Lung (tissue), 12 donors: ENCODE measurements around the gene MYBL2. TPM values are rescaled to one million over a fixed set of nuclear protein-coding genes. Genes with fewer than 3 reads are reported as not detected.

Source experiments
- ATAC-seq: fragments of 200-7000 bp; cut with Tn5 transposase; one replicate; pipeline ENCODE4 v1.9.1; 2020; ENCODE audit warnings: moderate number of reproducible peaks; ENCODE audit not compliant: insufficient read depth, low FRiP score
- DNase-seq, 3 donors: peaks; one replicate each; pipeline ENCODE4 v3.0.0-alpha.2; 2013 to 2017
- H3K27ac ChIP-seq, 2 donors: one replicate each; pipeline ENCODE4 v1.5.1; 2013; ENCODE audit warnings: mild to moderate bottlenecking in 2 of 2, moderate library complexity in 2 of 2, control low read depth in 1 of 2, inconsistent platforms in 1 of 2, low read depth in 1 of 2, low read length in 1 of 2
- H3K27me3 ChIP-seq, 3 donors: one replicate each; pipeline ENCODE4 v1.5.1; 2013; ENCODE audit warnings: low read length in 2 of 3; ENCODE audit not compliant: control insufficient read depth in 3 of 3, insufficient read depth in 3 of 3
- H3K36me3 ChIP-seq, 4 donors: one replicate each; pipeline ENCODE4 v1.5.1; 2013; ENCODE audit warnings: low read length in 4 of 4, mild to moderate bottlenecking in 1 of 4, moderate library complexity in 1 of 4; ENCODE audit not compliant: control insufficient read depth in 4 of 4, insufficient read depth in 4 of 4
- H3K4me1 ChIP-seq, 5 donors: one replicate each; pipeline ENCODE4 v1.5.1; 2013; ENCODE audit warnings: low read length in 5 of 5, mild to moderate bottlenecking in 2 of 5, moderate library complexity in 1 of 5; ENCODE audit not compliant: control insufficient read depth in 5 of 5, insufficient read depth in 5 of 5
- H3K4me3 ChIP-seq: one replicate; pipeline ENCODE4 v1.5.1; 2013; ENCODE audit warnings: mild to moderate bottlenecking, control low read depth, moderate library complexity
- H3K9ac ChIP-seq, 2 donors: one replicate each; pipeline ENCODE4 v1.5.1; 2013; ENCODE audit warnings: low read length in 2 of 2, control low read depth in 1 of 2; ENCODE audit not compliant: insufficient read depth in 1 of 2
- H3K9me3 ChIP-seq, 4 donors: one replicate each; pipeline ENCODE4 v1.5.1; 2013; ENCODE audit warnings: low read length in 3 of 4, mild to moderate bottlenecking in 1 of 4, moderate library complexity in 1 of 4; ENCODE audit not compliant: control insufficient read depth in 4 of 4, insufficient read depth in 3 of 4
- CTCF ChIP-seq: IDR thresholded peaks from 2 replicates; pipeline ENCODE4 v1.5.1; 2012; ENCODE audit warnings: mild to moderate bottlenecking; ENCODE audit errors: control extremely low read depth, extremely low read depth
- WGBS, 2 donors: extraction: QIAGEN DNeasy Blood & Tissue Kit; methylation state at CpG; one replicate each; pipeline ENCODE4 v1.1.7; 2013; 5-methylcytosine and 5-hydroxymethylcytosine counted together
- polyA plus RNA-seq, 2 donors: library from polyadenylated mRNA; stranded (reverse); fragments of 200-250 nt; gene quantifications; one replicate each; pipeline ENCODE4 v1.2.1, GENCODE V29; 2013
- total RNA-seq, 2 donors: library from RNA; depleted of rRNA in 1 of 2; stranded (reverse); fragments of >200 nt in 1 of 2; gene quantifications; one replicate each; pipeline ENCODE4 v1.2.1, GENCODE V29; 2014 to 2021
- donor health status: control.
- donor health status: control.
- donor health status: Bipolar disorder and iron deficiency.
- donor health status: healthy.
- donor health status: DM: yes; HTN: yes; CAD: no.

Gene MYBL2
- total and polyA plus RNA-seq, 4 donors: 2.1 to 4.7 (median 3.3) TPM

GRCh38 chr20:43761386-43762340 is 94.7 kb downstream of the MYBL2 start:
- Histone ChIP-seq H3K4me3 (no peak overlapping the region), H3K27me3 (peaks cover 0 to 4% (median 0%) of the 10 kb centered on the region in 3 donors), H3K4me1 (peaks cover 0 to 7% (median 0%) of the 10 kb centered on the region in 5 donors), H3K9ac (no peak overlapping the region), H3K9me3 (no peaks in the 10 kb centered on the region), H3K27ac (no peak overlapping the region), H3K36me3 (no peaks in the 10 kb centered on the region)
- no peak for DNase-seq
- no peak for TF ChIP-seq CTCF
- whole genome bisulfite sequencing, 2 donors: 77 to 81% methylated on average over 15 of the region's 15 CpGs
- ATAC-seq: no peak

- DNase-seq (no peak), ATAC-seq (no peak)
- Histone ChIP-seq H3K4me3 (no peak overlapping the region), H3K36me3 (no peaks in the 10 kb centered on the region), H3K27me3 (peaks cover 0 to 9% (median 0%) of the 10 kb centered on the region in 3 donors), H3K9ac (no peak overlapping the region), H3K9me3 (no peaks in the 10 kb centered on the region), H3K27ac (no peak overlapping the region), H3K4me1 (peaks cover 0 to 7% (median 0%) of the 10 kb centered on the region in 5 donors)
- no peak for TF ChIP-seq CTCF
- 84 to 88% methylated on average over 7 of the region's 7 CpGs for WGBS, 2 donors
Measured at GRCh38 chr20:43762911-43763310, 96.0 kb downstream of the MYBL2 start.

GRCh38 chr20:43765916-43766315 is 99.0 kb downstream of the MYBL2 start:
- H3K4me1 ChIP-seq: peaks cover 0 to 11% (median 0%) of the 10 kb centered on the region in 5 donors
- no peaks in the 10 kb centered on the region for H3K9me3 ChIP-seq
- H3K4me3 ChIP-seq: no peak overlapping the region
- peaks cover 0 to 11% (median 2%) of the 10 kb centered on the region in 3 donors for H3K27me3 ChIP-seq
- ATAC-seq: no peak
- no peak for TF ChIP-seq CTCF
- no peak overlapping the region for H3K27ac ChIP-seq
- H3K9ac ChIP-seq: no peak overlapping the region
- peak; percentile 52 to 70 (median 69) for DNase-seq
- H3K36me3 ChIP-seq: no peaks in the 10 kb centered on the region
- WGBS, 2 donors: 54 to 71% methylated on average over 7 of the region's 7 CpGs

Other genes with a start within 250 kb of the MYBL2 start
- 100 to 1,000 TPM in 1 of 2 donors, 10 to 100 TPM in 1; 91.0 to 102 TPM for gene SRSF6, start 209.2 kb upstream of the MYBL2 start, total RNA-seq
- gene SRSF6, start 209.2 kb upstream of the MYBL2 start, polyA plus RNA-seq: 10 to 100 TPM; 61.9 to 98.1 TPM
- gene L3MBTL1, start 159.4 kb upstream of the MYBL2 start, total RNA-seq: 10 to 100 TPM in 1 of 2 donors, 1 to 10 TPM in 1; 8.8 to 18.6 TPM
- 1 to 10 TPM; 1.7 to 4.4 TPM for gene L3MBTL1, start 159.4 kb upstream of the MYBL2 start, polyA plus RNA-seq
- gene SGK2, start 108.1 kb upstream of the MYBL2 start, total RNA-seq: 1 to 10 TPM; 1.2 to 3.2 TPM
- gene SGK2, start 108.1 kb upstream of the MYBL2 start, polyA plus RNA-seq: under 1 TPM; 0.15 to 0.73 TPM
- gene IFT52, start 76.2 kb upstream of the MYBL2 start, total RNA-seq: 10 to 100 TPM; 28.7 to 49.0 TPM
- 10 to 100 TPM; 16.0 to 16.2 TPM for gene IFT52, start 76.2 kb upstream of the MYBL2 start, polyA plus RNA-seq
- gene GTSF1L, start 59.9 kb downstream of the MYBL2 start, total RNA-seq: not detected
- not detected for gene GTSF1L, start 59.9 kb downstream of the MYBL2 start, polyA plus RNA-seq
- gene TOX2, start 247.7 kb downstream of the MYBL2 start, total RNA-seq: 10 to 100 TPM; 12.0 to 25.5 TPM
- 10 to 100 TPM; 13.5 to 19.8 TPM for gene TOX2, start 247.7 kb downstream of the MYBL2 start, polyA plus RNA-seq